HG03108 (cell line): ENCODE measurements around the gene SH2D5.
"Not testable (repeated sequence)": the region's sequence is repeated elsewhere in the genome, so short reads cannot be mapped to it uniquely, and the experiment has no call there.

Source experiments
- ATAC-seq: cut with Tn5 transposase; IDR thresholded peaks from one replicate; pipeline ENCODE4 v1.9.1; 2021; ENCODE audit warnings: moderate library complexity; ENCODE audit not compliant: unreplicated experiment

The SH2D5 gene

GRCh38 chr1:20728371-20729154 lies 3.9 kb downstream of the SH2D5 start:
- ATAC-seq = no peak

DNA sequence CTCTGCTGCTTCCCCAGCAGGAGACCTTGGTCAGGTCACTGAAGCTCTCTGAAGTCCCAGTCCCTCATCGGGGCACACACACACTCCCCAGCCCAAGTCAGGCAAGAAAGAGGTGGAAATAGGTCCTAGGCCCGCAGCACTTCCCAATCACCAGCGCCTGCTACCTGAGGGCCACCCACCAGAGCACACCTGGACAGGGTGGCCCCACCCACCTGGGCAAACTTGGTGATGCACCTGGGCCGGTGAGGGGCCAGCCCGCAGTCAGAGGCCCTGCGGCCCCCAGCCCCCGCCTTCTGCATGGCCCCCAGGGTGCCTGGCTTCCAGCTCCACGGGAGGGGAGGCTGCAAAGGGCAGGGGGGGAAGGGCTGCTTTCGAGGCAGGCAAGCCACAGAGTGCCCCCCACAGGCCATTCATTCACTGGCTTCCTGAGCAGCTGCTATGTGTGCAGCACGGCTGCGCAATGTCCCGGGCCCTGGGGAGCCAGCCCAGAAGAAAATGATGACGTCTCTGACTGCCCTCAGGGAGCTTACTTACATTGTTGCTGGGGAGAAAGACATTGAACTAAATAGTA lies 4.7 kb downstream of the SH2D5 start:
- no peak for ATAC-seq

- ATAC-seq = no peak
These were observed 5.4 kb downstream of the SH2D5 start for GRCh38 chr1:20726932-20727745.

DNA sequence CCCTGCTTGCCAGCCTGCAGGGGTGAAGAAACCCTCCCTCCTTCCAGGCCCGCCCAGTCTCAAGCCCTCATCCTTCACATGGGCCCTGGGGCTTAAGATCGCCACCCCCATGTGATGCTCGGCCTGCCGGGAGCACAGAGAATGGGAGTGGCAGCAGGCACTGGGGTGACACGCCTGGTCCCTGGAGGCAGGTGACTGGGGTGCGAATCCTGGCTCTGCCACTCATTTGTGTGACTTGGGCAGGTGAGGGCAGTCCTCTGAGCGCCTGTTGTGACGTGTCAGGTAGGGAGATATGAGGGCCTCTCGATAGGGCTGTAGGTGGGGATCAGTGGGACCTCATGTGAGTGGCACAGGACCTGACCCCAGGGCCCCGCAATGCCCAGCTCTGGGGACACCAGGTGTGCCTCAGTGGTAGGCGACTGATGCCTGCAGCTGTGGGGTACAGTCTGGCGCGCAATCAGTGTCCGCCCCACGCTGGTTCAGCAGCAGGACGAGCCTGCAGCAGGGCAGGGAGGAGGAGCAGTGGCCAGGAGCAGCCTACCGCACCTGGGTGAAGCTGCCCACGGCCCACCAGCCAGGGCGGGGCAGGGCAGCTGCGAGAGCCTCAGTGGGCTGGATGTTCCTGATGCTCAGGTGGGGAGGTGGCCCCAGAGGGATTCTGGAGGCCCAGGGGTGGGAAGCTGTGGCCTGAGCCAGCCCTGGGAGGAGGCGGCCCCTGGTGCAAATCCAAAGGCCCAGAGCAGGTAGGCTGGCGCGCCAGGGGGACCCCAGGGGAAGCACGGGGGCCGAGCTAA lies 6.2 kb downstream of the SH2D5 start:
- ATAC-seq = no peak

GRCh38 chr1:20725189-20726117 lies 7.0 kb downstream of the SH2D5 start:
- ATAC-seq = no peak

- ATAC-seq = no peak
These were observed 7.9 kb downstream of the SH2D5 start for GRCh38 chr1:20724364-20725188.

- ATAC-seq = no peak
These were observed 8.8 kb downstream of the SH2D5 start for GRCh38 chr1:20723537-20724363.

DNA sequence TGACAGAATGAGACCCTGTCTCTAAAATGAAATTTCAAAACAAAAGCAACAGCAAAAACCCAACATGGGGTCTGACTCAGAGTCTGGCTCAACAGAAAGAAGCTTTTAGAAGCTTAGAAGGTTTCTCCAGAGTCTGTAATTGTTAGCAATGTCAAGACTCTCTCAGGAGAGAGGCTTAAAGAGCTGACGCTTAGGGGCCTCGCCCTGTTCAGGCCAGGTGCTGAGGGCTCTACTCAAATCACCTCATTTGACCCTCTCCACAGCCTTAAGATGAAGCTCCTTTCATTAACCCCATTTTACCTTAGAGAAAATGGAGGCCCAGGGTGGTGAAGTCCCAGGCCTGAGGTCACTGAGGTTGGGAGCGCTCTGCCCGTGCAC lies 9.4 kb downstream of the SH2D5 start:
- no peak for ATAC-seq

GRCh38 chr1:20721117-20722061 lies 11.1 kb downstream of the SH2D5 start:
- ATAC-seq = no peak

DNA sequence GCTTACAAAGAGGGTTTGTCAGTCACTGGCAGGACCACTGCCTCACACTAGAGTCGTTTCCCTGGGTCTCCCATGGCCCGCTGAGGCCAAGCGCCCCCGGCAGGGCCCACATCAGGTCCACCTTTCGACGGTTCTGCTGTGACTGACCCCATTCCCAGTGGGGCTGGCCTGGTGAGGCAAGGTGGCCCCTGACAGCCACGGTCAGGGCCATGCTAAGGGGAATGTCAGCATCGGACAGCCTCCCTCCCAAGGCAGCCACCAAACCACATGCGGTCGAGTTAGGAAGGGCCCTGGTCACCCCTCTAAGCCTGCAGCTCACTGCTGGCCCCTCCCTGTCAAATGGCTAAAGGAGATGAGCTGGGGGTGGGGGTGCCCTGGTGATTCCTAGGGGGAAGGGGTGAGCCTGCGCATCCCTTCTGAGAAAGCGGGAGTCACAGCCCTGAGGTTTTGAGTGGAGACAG lies 11.8 kb downstream of the SH2D5 start:
- no peak for ATAC-seq

DNA sequence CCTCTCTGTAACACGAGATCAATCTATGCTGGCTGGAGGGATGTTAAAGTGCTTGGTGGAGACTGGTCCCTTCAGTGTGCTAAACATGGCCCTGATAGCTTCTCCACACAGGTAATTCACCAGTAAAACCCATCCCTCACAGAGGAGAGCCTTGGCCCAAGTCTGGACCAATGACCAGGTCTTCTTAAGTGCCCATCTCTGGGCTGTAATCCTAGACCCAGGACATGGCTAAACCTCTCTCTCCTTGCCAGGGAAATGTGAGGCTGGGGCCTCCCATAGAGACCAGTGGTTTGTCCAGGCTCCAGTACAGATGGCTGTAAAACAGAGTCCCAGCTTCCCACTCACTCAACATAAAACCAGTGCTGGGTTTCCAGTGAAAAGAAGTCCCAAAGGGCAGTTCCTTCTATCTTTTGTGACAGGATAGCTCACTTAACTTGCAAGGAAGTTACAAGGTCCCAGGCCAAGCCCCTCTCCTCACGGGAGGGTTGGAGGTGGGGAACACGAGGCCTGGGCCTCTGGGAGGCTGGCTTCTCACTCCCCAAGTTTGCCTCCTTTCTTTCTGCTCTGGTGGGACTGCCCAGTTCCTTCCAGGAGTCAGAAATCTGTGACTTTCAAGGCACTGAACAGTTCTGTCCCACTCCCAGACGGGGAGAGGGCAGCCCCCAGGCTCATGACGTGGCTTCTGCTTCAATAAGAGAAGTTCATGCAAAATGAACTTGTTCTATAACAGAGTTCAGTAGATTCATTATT lies 12.5 kb downstream of the SH2D5 start:
- ATAC-seq = no peak

DNA sequence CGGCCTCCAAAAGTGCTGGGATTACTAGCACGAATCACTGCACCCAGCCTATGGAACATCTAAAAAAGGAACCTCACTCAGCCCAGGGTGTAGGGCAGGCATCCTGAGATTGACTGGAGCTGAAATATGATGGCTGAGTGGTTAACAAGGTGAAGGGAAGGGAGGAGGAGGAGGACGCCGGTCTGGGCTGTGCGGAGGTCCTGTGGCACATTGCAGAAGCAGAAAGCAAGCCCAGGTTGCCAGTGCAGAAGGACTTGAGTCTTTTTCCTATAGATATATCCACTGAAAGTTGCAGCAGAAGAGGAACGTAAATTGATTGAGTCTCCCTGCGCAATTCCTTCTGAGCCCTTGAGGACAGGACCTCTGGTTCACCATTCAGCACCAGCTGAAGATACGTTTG lies 13.2 kb downstream of the SH2D5 start:
- ATAC-seq = no peak

DNA sequence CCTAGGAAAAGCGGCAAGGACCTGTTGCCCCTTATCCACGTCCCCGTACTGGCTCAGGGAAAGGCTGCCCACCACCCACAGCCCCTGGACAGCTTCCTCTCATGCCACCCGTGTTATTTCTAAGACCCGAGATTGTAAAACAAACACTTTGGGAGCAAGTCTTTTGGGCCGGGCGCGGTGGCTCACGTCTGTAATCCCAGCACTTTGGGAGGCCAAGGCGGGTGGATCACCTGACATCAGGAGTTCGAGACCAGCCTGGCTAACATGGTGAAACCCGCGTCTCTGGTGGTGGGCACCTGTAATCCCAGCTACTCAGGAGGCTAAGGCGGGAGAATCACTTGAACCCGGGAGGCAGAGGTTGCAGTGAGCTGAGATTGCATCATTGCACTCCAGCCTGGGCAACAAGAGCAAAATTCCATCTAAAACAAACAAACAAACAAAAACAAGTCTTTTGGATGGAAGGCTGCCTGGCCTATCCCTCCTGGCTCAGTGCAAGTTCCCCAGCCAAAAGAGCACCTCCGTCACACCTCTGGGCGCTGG lies 14.1 kb downstream of the SH2D5 start:
- ATAC-seq = not testable (repeated sequence)

DNA sequence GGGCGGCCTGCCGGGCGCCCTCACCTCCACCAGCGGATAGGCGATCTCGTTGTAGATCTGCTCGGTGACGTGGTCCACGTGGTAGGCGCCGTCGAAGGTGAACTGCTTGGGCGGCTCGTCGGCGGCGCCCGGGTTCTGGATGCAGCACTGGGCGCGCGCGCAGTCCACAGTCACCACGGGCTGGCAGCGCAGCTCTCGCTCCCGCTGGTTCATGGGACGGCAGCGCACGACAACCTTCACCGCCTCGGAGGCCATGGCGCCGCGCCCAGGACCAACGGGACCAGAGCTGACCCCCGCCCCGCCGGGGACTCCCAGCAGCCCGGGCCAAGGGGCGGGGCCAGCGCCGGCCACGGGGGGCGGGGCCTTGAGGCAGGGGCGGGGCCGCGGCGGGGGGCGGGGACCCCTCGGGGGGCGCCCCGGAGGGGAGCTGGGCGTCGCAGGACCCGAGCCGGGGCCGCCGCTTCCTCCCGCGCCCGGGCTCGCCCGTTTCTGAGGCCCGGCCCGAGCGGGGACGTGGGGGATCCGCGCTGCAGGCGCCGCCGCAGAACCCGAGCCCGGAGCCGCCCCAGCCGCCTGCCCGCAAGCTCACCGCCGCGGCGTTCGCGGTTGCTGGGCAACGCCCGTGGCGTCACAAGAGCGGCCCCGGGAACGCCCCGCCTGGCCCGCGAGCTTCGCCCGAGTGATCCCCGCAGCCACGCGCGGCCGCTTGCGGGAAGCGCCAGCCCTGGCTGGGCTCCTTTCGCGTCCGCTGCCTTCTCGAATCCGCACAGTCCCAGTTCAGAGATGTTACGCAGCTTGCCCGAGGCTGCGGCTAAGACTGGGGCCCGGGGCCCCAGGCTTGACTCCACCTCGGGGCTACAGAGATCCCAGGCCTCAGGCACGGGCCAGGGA lies 14.8 kb downstream of the SH2D5 start, which contains the start of gene KIF17:
Gene KIF17 (minus strand): TSS at position 556 of the 891 bp plus-strand sequence. CDS start 301 bp downstream, at position 255.
- no peak for ATAC-seq

- ATAC-seq = no peak
These were observed 16.3 kb downstream of the SH2D5 start for GRCh38 chr1:20716232-20716631.
